ENCODE data around the gene TARBP1.
"Not testable (repeated sequence)": the region's sequence is repeated elsewhere in the genome, so short reads cannot be mapped to it uniquely, and the experiment has no call there.

TARBP1 gene

GRCh38 chr1:234379591-234380109, 99.3 kb downstream of the TARBP1 start:
- not testable (repeated sequence) for DNase-seq

- DNase-seq, result no peak
Observed at GRCh38 chr1:234375672-234376071, 103.3 kb downstream of the TARBP1 start.

DNA sequence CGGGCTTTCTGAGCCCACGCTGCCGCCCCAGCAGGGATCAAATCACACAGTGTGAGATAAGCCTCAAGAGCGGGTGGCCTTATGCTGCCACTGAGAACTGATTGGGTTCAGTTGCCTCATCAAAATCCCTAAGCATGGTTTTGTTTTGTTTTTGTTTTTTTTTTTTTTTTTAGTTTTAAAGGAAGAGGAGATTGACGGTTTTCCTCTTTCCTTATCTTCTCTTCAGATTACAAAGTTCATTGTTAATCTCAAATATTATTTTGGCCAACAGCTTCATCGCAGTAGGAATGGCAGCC, 105.1 kb downstream of the TARBP1 start:
- DNase-seq, result no peak

- peak; percentile 98 for DNase-seq
Observed at GRCh38 chr1:234373064-234373958, 105.7 kb downstream of the TARBP1 start, which contains the start of gene COA6. Gene COA6, plus strand, starts transcription at chr1:234373456. Its CDS starts 11 bp downstream, at chr1:234373467.

- DNase-seq, result no peak
Observed at GRCh38 chr1:234372011-234372757, 106.8 kb downstream of the TARBP1 start.

GRCh38 chr1:234371414-234371813, 107.6 kb downstream of the TARBP1 start:
- no peak for DNase-seq

GRCh38 chr1:234369784-234370183, 109.2 kb downstream of the TARBP1 start:
- DNase-seq, result no peak

DNA sequence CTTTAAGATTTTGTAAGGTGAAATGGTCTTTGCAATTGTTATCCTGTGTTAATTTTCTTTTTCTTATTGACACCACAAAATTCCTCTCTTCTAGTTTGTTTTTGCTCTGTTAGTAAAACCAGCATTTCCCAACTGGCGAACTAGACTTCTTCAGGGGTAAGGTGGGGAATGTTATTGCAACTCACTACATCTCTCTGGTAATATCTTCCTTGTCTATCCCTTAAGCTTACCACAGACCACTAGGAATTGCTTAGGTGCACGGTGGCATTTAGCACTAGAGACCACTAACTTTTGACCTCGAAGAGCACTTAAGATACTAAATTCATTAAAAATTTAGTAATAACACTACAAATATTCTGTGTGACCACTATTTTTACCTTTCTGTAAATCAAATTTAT, 109.9 kb downstream of the TARBP1 start:
- DNase-seq, result no peak

DNA sequence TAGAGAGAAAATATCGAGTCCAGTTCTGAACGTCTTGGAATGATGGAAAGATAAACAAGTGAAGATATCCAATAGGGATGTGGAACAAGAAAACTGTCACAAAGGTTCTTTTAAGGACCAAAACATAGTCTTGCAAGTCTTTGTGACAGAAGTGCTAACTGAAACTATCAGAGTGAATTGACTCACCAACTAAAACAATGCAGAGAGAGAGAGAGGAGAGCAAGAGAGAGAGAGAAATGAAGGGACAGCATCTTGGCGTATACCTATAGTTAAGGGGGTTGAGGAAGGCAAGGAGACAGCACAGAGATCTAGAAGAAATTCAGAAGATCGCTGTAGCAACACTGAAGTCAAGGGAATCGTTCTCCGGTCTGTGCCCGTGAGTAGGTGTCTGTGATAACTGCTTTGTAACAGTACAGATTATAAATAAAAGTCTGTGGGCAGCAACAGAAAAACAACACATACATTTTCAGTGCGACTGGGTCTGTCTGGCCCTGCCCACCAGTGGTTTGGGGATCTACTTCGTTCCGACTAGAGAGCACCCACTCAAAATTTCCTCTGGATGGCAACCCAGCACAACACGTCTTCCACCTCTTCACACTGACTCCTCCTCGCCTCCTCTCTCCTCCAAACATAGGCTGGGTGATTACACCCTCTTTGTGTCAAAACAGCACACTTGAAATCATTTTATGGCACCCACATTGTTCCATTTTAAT, 110.5 kb downstream of the TARBP1 start:
- DNase-seq, result no peak

- no peak for DNase-seq
Observed at GRCh38 chr1:234362558-234362957, 116.4 kb downstream of the TARBP1 start.

DNA sequence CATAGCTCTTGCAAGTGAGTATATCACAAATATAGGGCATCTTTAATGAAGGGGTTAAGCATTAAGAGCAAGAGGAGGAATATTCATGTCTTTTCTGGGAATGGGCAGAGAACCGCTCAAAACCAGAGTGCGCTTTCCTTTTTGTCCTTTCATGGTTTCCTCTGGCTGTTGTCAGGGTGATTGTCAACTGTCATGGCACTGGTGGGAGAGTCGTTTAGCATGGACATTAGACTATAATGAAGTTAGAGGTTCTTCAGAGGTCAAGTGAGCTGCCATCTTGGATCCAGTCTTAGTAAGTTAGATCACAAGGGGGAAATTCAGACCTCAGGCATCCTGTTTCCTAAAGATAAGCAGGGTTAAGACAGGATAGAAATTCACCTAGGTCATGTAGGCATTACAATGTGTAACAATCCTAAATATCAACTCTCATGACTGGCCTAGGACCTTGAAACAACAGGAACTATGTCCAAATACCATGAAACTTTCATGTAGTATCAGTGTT, 117.8 kb downstream of the TARBP1 start:
- DNase-seq, result no peak

DNA sequence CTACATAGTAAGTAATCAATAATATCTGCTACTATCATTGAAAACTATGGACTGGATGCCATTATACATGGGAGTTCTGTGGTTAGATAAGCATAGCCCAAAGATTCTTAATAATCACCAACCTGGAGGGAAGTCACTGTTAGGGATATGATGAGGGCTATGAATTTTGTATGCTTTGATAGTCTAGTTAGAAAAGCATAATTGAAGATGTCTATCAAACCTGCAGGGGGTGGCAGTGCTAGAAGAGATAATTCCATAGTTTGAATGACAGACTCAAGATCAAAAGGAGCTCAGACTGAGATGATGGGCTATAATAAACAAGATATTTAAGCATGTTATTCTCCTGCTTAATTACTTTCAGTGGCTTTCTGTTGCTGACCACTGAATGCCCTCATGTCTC, 121.1 kb downstream of the TARBP1 start:
- no peak for DNase-seq

GRCh38 chr1:234356615-234357269, 122.2 kb downstream of the TARBP1 start:
- not testable (repeated sequence) for DNase-seq

GRCh38 chr1:234355782-234356510, 123.0 kb downstream of the TARBP1 start:
- no peak for DNase-seq

GRCh38 chr1:234348964-234349363, 130.0 kb downstream of the TARBP1 start:
- DNase-seq, result no peak

DNA sequence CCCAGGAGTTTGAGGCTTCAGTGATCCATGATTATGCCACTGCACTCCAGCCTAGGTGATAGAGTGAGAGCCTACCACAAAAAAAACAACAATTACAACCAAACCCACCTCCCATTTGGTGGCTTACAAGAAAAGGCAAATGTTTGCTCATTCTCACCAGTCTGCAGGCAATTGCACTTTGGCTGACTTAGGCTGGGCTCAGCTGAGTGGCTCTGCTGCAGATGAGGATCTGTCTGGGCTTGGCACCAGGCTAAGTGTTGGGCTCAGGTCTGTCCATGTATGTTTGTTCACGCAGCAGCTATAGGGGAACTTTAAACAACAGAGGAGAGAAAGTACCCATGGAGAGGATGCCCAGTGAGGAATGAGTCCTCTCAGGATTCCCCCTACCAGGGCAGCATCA, 133.7 kb downstream of the TARBP1 start:
- no peak for DNase-seq

- DNase-seq, result no peak
Observed at GRCh38 chr1:234342774-234343173, 136.2 kb downstream of the TARBP1 start.
